Prostate gland (tissue), 2 donors: ENCODE measurements around the gene TGFB1I1. TPM values are rescaled to one million over a fixed set of nuclear protein-coding genes. Genes with fewer than 3 reads are reported as not detected.
A peak's percentile ranks its signal among the peaks of the same experiment; 100 is the strongest.

Source experiments
- DNase-seq: peaks from one replicate; pipeline ENCODE4 v3.0.0-alpha.2; 2019; ENCODE audit warnings: low spot score
- H3K27ac ChIP-seq, 2 donors: fragments of 200-600 bp; sonication (generic); 2 replicates each; pipeline ENCODE4 v1.5.1; 2017 to 2019
- H3K27me3 ChIP-seq: fragments of 200-600 bp; sonication (generic); replicated peaks from 2 replicates; pipeline ENCODE4 v1.5.1; 2019; ENCODE audit not compliant: insufficient read depth
- H3K36me3 ChIP-seq, 2 donors: fragments of 200-600 bp; sonication (generic); 1 replicate in 1 of 2; 2 replicates in 1 of 2; pipeline versions ENCODE4 v1.5.1 to v1.8.1; 2017 to 2019
- H3K4me1 ChIP-seq: fragments of 200-600 bp; sonication (generic); replicated peaks from 2 replicates; pipeline ENCODE4 v1.5.1; 2019
- H3K4me3 ChIP-seq, 2 donors: fragments of 200-600 bp; sonication (generic); 2 replicates each; pipeline ENCODE4 v1.5.1; 2017 to 2019
- H3K9me3 ChIP-seq: fragments of 200-600 bp; sonication (generic); 2 replicates; pipeline ENCODE4 v1.5.1; 2017
- POLR2A ChIP-seq: fragments of 450-650 bp; IDR thresholded peaks from one replicate; pipeline ENCODE4 v1.6.1; 2016; ENCODE audit warnings: antibody characterized with exemption, mild to moderate bottlenecking
- POLR2AphosphoS5 ChIP-seq: sonication (generic); formaldehyde crosslinking; IDR thresholded peaks from one replicate; pipeline ENCODE4 v1.6.1; 2017; ENCODE audit warnings: antibody characterized with exemption
- WGBS: methylation state at CpG from one replicate; pipeline ENCODE4 v1.1.5; 2018; 5-methylcytosine and 5-hydroxymethylcytosine counted together
- intact Hi-C: fragments of 100-400 bp; cut with DNase I; formaldehyde crosslinking; loops from one replicate; pipeline ENCODE4 v1.14.2; 2022
- total RNA-seq, 2 donors: library from RNA; depleted of rRNA; stranded (reverse); fragments of >200 nt; gene quantifications; one replicate each; pipeline ENCODE4 v1.1.0, GENCODE V29; 2016
- TF ChIP-seq, protein P1 (sequence below), 4 experiments: fragments of 200-600 bp in 2 of 4; fragments of 450-650 bp in 2 of 4; sonication (generic) in 2 of 4; IDR thresholded peaks; 1 replicate in 3 of 4; 2 replicates in 1 of 4; pipeline ENCODE4 v1.5.1; 2016 to 2019; ENCODE audit warnings: antibody characterized with exemption in 4 of 4, mild to moderate bottlenecking in 2 of 4, moderate library complexity in 2 of 4

The TGFB1I1 gene
- total RNA-seq, 2 donors from 2014 or later = 62.0 to 115 TPM

DNA sequence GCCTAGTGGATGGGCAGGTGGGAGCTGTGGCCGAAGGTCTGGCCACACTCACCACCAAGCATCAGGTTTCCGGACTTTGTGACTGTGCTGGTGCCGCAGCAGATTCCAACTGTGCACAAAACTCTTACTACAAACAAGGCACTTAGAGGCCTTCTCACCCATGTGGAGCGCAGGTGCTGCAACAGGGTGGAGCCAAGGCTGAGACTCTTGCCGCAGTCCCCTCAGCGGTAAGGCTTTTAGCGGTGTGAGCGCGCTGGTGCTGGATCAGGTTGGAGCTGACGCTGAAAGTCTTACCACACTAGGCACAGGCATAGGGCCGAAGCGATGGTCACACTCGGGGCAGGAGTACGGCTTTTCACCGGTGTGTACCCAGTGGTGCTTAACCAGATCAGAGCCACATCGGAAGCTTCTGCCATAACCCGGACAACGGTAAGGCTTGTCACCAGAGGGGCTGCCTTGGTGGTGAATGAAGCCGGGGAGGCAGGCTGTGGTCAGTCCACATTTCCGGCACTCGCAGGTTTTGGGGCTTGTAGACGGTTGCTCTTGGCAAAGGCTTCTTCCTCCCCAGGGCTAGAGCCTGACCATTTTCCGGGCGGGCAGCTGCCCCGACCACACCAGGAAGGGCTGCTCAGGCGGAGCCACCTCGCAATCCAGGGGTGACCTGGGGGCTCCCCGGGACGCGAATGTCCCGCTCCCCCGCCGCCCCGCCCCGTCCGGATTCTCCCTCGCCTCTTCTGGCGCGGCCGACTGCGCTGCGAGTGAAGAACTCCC lies 13.7 kb upstream of the TGFB1I1 start:
- Histone ChIP-seq H3K27ac (peak overlapping the region; percentile 98 to 99), H3K36me3 (no peaks in the 10 kb centered on the region), H3K4me1 (peaks cover 20% of the 10 kb centered on the region), H3K4me3 (peak overlapping the region; percentile 75 to 85), H3K9me3 (no peaks in the 10 kb centered on the region), H3K27me3 (no peaks in the 10 kb centered on the region)
- TF ChIP-seq, protein P1, sequence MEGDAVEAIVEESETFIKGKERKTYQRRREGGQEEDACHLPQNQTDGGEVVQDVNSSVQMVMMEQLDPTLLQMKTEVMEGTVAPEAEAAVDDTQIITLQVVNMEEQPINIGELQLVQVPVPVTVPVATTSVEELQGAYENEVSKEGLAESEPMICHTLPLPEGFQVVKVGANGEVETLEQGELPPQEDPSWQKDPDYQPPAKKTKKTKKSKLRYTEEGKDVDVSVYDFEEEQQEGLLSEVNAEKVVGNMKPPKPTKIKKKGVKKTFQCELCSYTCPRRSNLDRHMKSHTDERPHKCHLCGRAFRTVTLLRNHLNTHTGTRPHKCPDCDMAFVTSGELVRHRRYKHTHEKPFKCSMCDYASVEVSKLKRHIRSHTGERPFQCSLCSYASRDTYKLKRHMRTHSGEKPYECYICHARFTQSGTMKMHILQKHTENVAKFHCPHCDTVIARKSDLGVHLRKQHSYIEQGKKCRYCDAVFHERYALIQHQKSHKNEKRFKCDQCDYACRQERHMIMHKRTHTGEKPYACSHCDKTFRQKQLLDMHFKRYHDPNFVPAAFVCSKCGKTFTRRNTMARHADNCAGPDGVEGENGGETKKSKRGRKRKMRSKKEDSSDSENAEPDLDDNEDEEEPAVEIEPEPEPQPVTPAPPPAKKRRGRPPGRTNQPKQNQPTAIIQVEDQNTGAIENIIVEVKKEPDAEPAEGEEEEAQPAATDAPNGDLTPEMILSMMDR (IDR thresholded peaks at IDR 0.05) = peak in 2 of 4 experiments; percentile 21
- TF ChIP-seq POLR2A (no peak), POLR2AphosphoS5 (no peak)
- intact Hi-C loops = loop anchor here (5.0 kb wide), 1 partner anchor 426 kb away; the partner anchor contains the start of gene STX4
- 1% methylated on average over 36 of the region's 42 CpGs for WGBS
- DNase-seq = no peak

DNA sequence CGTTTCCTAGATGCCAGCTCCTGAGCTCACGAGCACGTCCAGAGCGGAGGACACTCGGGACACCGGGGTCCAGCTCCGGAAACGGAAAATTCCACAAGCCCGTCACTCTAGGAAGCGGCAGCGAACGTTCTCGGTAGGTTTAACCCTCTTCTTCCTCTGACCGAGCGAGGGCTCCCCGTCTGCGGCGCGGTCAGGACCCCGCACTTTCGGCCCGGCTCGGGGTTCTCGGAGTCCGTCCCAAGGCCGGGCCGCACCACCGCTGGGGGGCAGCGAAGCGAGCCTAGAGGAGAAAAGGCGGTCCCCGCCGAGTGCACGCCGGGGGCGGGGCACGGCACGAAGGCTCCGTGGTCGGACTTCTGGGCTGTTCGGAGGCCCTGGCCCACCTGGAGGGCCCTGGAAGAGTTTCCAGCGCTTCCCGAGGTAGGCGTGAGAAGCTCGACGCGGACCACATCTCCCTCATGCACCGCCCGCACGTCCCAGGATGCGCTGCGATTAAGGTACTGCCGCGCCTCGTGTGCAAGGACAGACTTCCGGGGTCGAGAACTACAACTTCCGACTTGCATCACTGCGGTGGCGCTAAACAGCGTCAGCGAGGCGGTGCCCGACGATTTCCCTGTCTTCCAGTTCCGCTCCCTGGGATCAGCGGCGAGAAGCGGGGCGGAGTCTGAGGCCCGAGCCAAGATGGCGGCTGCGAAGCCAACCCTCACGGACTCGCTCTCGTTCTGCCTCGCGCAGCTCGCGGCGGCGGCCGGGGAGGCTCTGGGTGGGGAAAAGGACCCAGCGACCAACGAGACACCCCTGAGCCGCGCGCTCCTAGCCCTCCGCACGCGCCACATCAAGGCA lies 12.9 kb upstream of the TGFB1I1 start, which contains the start of gene ARMC5:
Gene ARMC5 (plus strand): TSS at position 658 of the 843 bp plus-strand sequence. CDS start 24 bp downstream, at position 682.
- intact Hi-C loops = loop anchor here (5.0 kb wide), 1 partner anchor 427 kb away; the partner anchor contains the start of gene STX4
- H3K36me3 ChIP-seq = no peaks in the 10 kb centered on the region
- peak within 1 kb of the TSS; percentile 98 to 99 for H3K27ac ChIP-seq
- peak within 1 kb of the TSS; percentile 75 to 85 for H3K4me3 ChIP-seq
- TF ChIP-seq POLR2AphosphoS5 (peak; percentile 85), POLR2A (no peak)
- TF ChIP-seq, protein P1 (IDR thresholded peaks at IDR 0.05) = peak; percentile 35 to 72 (median 62)
- H3K4me1 ChIP-seq = peaks cover 20% of the 10 kb centered on the region
- DNase-seq = peak; percentile 98
- H3K9me3 ChIP-seq = no peaks in the 10 kb centered on the region
- H3K27me3 ChIP-seq = no peaks in the 10 kb centered on the region
- under 1% methylated on average over 60 of the region's 91 CpGs for WGBS

DNA sequence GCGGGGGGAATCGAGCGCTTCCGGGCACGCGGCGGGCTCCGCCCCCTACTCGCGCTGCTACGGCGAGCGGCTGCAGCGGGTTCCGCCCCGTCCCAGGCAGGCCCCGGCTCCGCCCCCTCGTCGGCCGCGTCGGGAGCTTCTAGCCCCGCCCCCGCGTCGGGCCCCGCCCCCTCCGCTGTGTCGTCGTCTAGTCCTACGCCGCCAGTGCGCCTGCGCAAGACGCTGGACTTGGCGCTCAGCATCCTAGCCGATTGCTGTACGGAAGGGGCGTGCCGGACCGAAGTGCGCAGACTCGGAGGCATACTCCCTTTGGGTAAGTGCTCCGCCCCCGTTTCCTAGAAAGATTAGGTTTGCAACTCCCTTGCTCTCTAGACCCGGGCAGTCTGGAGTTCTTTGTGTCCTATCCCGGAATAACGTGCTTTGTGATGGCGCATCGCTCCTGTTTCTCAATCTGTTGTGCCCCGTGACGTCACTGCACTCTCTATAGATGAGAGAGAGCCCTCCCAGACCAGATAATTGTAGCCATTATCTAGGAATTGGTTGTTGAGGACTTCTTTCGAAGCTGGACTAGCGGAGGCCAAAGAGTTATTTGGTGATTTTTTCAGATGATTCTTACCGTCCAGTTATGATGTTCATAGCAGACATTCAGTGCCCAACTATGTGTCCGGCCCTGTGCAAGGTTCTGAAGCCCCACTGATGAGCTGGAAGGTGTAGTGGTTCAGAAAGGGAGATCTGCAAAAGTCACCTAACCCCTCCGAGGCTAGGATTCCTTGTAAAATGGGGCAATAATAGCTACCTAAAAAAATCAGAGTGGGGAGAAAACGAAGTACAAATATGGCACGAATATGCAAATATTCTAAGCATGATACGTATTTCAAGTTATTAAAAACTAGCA lies 12.0 kb upstream of the TGFB1I1 start:
- TF ChIP-seq POLR2AphosphoS5 = peak; percentile 96
- TF ChIP-seq, protein P1 (IDR thresholded peaks at IDR 0.05) = peak in 1 of 4 experiments; percentile 11
- peak; percentile 22 for TF ChIP-seq POLR2A
- 3% methylated on average over 32 of the region's 61 CpGs for WGBS
- H3K27me3 ChIP-seq = no peaks in the 10 kb centered on the region
- H3K4me1 ChIP-seq = peaks cover 20% of the 10 kb centered on the region
- DNase-seq = peak; percentile 100
- peak overlapping the region; percentile 98 to 99 for H3K27ac ChIP-seq
- H3K4me3 ChIP-seq = peak overlapping the region; percentile 75 to 85
- intact Hi-C loops = loop anchor here (5.0 kb wide), 2 partner anchors 412 to 428 kb away; partner anchors contain the start of genes STX4 and ZNF267
- no peaks in the 10 kb centered on the region for H3K9me3 ChIP-seq
- H3K36me3 ChIP-seq = peaks cover 2 to 3% of the 10 kb centered on the region in 2 donors

DNA sequence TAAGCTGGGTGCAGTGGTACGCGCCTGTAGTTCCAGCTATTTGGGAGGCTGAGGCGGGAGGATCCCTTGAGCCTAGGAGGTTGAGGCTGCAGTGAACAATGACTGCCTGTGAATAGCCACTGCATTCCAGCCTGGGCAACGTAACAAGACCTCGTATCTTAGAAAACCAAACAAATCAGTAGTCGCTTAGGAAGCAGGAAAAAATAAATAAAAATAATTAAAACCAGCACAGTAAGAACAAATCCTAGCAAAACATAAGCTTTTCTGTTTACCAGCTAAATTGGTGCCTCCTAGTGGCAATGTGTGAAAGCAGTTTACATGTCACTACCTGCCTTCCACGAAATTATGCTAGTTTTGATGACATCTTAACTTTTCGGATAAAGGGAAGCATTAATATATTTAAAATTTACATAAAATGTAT lies 11.4 kb upstream of the TGFB1I1 start:
- Histone ChIP-seq H3K27ac (peak overlapping the region in 1 of 2 donors; percentile 98), H3K36me3 (peaks cover 2 to 6% of the 10 kb centered on the region in 2 donors), H3K4me1 (peaks cover 18% of the 10 kb centered on the region), H3K4me3 (peak overlapping the region in 1 of 2 donors; percentile 75), H3K9me3 (no peaks in the 10 kb centered on the region), H3K27me3 (no peaks in the 10 kb centered on the region)
- no peak for DNase-seq
- intact Hi-C loops = loop anchor here (5.0 kb wide), 1 partner anchor 412 kb away; the partner anchor contains the start of gene ZNF267
- TF ChIP-seq, protein P1 (IDR thresholded peaks at IDR 0.05) = peak in 3 of 4 experiments; percentile 39 to 67 (median 43)
- TF ChIP-seq POLR2AphosphoS5 = no peak
- 42% methylated on average over 8 of the region's 8 CpGs for WGBS
